Stromal cell of bone marrow (primary cell): ENCODE data around the gene KCNAB1.

Experiments
- DNase-seq: peaks from one replicate; pipeline ENCODE4 v3.0.0-alpha.2; 2012; ENCODE audit warnings: low read depth

KCNAB1 gene

DNA sequence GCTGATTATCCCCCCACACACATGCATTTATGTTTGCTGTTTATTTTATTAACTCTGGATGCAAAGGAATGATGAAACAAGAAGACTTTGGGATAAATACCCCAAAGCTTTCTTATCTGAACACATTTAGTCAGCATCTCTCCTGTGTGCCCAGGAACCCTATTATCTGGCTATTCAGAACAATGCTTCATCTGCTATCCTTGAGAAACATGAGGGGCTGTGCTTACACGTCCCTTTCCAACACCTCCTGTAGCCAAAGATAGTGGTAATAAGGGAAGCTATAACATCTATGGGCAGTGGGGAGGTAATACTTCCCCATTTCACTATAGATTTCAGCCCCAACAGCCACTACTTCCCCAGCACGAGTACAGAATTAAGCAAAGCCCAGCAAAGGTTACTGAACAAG, 339.8 kb downstream of the KCNAB1 start:
- DNase-seq: no peak

DNA sequence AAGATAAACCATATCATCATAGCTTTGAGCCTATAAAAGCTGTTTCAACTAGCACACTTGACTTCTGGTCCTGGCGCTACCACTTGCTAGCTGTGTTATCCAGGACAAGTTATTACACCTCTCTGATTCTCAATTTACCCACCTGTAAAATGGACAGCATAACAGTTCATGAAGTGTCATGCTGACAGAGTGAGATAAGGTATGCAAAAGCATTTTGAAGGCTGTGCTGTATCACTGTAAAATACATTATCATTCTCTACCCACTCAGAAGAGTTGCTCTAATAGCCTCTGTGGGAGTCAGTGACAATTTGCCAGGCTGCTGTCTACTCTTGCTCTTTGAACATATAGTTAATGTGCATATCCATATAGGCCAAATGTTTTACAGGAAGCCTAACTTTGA, 341.5 kb downstream of the KCNAB1 start:
- DNase-seq: no peak

DNA sequence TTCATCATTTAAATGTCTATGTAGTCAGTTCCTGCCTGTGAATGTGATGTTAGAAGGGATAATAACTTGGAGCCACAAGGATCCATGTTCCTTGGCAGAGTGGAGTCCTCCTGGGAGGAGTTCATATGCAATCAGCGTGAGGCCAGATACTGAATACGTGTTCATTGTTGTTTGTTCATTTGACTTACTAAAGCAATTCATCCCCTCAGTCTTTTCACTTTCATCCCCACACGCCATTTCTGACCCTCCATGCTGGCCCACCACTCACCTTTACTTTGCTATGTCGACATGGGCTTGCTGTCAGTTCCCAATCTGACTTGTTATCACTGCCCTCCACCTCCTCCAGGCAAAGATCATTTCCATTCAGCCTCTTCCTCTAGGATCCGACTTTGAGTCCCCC, 342.7 kb downstream of the KCNAB1 start:
- no peak for DNase-seq

DNA sequence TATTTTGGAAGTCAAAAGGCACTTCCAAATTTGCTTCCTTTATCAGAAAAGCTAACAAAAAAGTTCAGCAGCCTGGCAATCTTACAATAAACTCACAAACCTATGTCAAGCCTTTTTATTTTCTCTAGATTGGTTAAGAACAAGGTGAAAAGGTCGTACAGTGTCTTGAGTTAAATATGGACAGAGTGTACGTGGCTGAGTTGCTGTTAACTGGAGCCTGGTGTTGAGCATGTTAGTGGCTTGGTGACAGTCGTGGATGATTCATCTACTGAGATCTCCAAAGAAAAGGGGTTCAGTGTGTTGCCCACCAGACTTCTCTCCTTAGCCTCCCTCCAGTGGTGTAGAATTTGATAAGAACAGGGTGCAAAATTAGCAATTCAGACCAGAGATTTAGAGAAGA, 344.8 kb downstream of the KCNAB1 start:
- DNase-seq: no peak

DNA sequence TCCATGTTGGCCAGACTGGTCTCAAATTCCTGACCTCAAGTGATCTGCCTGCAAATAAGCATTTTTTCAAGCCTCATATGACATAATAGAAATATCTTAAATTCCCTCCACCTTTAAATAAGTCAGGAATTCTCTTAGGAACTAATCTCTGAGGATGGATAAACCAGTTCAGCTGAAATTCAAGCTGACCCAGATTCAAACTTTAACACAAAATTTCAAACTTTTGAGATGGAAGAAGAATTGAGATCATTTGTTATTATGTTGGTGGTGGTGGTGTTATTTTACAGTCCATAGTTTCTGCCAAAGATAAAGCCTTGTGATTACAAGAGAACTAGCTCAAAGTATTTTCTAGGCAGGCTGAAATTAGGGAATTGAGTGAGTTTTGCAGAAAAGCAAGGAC, 349.1 kb downstream of the KCNAB1 start:
- no peak for DNase-seq

DNA sequence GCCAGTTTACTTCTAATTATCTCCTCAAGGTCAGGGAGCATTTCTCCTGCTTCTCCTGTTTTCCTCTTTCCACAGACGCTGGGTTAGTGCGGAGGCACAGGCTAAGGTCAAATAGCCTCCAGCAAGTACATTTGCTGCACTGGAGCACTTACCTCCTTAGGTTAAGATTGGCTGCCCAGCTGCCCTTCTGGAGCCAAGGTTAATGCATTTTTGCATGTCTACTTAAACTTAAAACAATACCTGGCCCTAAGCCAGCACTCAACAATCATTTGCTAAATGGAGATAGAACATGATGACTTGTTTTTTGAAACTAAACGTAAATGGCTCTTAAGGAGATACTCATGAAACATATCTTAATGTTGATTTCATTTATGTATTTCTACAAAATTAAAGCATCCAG, 351.1 kb downstream of the KCNAB1 start:
- no peak for DNase-seq

DNA sequence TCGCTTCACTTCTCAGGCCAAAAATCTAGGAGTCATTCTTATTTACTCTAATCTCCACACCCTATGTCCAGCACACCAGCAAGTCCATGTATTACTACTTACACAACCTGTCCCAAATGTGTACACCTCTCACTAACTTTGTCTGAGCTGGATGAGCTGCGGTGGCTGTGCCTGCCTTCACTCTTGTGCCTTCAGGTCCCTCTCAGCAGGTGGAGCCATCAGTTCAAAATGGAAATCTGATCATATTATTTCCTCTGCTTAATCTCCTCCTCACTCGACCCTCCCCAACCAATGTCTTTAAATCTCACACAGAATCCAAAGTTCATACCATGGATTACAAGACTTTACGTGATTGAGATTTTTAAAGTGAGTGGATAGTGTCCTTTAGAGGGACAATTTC, 351.8 kb downstream of the KCNAB1 start:
- no peak for DNase-seq

DNA sequence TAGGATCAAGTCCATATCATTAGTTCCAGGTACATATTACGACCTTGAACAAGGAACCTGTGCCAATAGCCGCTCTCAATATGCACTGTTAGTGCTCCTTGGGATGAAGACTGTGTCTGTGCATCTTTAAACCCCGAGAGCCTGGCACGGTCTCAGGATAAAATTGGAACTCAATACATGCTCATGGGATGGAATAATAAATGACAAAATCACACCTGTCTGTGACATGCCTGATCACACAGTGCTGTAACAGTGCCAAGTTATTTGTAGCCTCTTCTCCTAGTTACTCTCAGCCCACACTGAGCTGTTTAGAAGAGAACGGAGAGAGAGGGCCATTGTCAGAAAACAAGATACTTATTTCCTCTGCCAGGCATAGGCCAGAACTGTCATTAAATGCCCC, 352.3 kb downstream of the KCNAB1 start:
- DNase-seq: no peak

DNA sequence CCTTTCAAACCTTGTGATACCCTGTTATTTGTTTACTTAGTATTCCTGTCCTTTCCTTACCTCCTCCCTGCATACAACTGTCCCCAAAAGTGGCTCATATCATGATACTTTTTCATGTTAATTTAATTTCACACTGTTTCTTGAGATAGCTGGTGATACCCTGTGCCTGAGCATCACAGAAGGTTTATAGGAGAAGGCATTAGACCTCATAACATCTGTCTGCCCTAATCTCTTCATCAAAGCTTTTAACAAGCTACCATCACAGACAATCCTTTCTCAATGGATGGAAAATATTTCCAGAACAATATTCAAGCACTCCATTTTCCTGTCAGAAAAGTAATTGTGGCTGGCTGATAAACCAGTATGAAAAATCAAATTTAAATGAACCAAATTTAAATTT, 353.0 kb downstream of the KCNAB1 start:
- no peak for DNase-seq

DNA sequence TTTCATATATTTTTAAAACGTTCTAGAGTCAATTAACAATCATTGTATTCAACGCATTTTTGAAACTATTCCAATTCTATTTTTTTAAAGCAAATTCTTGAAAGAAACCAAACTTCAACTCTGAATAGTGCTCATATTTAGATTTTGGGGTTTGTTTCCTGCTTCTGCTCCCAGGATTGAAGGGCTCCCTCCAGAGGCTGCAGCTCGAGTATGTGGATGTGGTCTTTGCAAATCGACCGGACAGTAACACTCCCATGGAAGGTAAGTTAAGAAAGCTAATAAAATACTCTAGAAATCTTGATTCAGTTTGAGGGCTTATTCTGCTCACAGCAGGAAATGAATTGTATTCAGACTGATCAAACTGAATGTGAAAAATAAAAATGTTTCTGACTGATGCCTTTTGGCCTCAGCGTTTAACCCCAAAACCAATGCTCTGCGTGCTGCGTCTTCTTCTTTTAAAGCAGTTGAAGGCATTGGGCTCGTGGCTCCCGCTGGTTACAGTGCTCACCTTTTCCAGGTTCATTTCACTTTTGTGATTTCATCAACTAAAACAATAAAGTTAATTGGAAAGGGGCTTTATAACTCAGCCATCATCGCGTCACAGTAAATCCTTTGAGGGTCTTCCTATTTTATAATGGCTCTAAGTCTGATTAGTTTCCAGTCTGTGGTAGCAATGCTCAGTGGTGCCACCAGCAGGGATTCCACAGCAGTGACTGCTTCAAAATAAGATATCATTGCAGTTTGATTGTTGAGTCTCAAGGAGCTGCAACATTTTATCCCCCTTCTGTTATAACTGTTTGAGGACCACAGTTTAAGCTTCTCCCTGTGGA, 354.4 kb downstream of the KCNAB1 start:
- no peak for DNase-seq

DNA sequence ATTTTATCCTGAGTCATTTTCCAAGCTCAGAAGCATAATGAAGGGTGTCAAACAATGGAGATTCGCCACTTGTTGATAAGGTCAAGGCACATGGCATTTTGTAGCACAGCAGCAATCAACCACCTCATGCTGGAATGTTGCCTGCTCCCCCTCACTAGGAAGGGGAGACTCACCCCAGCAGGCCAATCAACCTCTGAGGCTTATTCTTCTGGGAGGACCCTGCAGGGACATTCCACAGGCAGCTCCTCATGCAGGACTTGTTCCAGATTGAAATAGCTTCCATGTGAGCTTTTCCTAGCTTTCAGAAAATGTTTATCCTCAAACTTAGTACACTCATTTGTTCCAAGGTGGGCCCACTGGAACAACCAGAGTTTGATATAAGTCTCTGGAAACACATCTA, 356.9 kb downstream of the KCNAB1 start:
- DNase-seq: peak; percentile 41

DNA sequence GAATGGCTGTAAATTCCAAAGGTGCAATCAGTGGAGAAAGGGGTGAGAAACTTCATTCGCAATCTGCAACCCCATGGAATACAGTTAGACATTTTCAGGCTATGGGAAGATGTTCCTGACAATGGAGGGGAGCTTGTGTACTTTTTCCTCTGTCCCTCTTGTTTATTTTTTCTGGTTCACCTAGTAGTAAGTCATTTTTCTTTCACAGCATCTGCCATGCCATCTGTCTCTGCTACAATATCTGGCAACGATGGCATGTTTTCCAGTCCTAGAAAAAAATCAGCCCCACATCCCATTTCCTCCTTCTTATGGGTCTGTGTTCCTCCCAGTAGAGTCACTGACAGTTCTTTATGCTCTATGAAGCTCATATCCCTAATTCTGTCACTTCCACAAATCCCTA, 358.5 kb downstream of the KCNAB1 start:
- no peak for DNase-seq

DNA sequence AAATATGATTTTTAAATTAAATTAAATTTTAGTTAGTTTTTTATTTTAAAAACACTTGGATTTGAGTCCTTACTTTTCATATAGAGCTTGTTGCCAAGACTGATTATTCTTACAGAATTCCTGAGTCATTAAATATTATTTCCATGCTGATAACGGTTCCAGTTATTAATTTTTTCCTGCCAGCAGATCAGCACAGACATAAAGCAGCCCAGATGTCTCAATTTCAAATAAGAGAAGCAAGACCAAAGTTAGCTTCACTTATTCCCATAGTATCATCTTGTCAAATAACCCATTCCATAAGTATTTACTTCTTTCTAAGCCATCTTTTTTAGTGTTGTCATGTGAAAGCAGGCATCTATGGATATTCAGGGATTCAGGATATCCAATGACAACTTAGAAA, 359.2 kb downstream of the KCNAB1 start:
- DNase-seq: no peak

DNA sequence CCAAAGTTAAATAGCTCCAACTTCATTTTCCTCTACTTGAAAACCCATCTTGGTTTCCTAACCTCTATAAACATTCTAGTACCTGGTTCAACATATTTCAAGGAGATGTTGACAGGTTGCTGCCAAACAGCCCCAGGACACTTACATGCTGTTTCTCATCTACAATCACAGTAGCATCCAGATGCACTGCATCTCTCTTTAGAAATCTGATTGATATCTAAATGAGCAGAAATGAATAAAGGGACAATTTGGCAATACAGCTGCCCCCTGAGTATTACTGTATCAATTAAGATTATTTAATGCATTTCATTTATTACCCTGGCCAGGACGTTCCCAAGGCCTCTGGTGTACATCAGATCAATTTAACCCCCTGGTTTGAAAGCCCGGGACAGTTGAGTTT, 360.6 kb downstream of the KCNAB1 start:
- no peak for DNase-seq

DNA sequence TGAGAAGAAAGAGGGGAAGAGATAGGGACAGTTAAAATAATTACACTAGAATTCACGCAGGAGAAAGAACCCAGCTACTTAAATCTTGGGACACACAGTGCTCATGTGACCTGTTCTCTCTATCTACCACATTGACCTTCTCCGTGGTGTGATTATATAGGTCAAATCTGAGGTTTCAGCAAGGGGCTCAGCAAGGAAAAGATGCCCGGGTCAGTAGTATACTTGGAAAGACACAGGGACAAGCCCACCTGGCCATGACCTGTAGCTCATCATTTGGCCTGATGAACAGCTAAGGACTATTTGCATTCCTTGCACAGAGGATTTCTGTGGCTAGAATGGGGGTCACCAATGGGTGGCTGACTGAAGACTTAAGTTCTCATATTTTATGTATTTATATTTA, 362.6 kb downstream of the KCNAB1 start:
- no peak for DNase-seq

DNA sequence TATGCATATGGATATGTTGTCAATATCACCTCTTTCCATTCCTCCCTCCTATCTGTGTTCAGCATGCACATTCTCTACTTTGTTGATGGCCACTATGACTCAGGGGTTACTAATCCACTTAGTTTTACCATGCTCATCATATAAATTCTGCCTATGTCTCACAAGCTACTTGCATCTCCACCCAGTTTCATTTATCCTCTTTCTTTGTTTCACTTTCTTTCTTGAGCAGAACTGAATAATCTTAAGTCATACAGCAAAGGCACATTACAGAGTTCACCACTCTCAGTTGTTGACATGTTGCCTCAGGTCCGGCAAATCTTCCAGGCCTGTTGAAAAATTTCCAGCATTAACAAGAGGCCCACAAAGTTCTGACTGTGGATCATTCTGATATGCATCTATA, 363.0 kb downstream of the KCNAB1 start:
- peak; percentile 70 for DNase-seq

DNA sequence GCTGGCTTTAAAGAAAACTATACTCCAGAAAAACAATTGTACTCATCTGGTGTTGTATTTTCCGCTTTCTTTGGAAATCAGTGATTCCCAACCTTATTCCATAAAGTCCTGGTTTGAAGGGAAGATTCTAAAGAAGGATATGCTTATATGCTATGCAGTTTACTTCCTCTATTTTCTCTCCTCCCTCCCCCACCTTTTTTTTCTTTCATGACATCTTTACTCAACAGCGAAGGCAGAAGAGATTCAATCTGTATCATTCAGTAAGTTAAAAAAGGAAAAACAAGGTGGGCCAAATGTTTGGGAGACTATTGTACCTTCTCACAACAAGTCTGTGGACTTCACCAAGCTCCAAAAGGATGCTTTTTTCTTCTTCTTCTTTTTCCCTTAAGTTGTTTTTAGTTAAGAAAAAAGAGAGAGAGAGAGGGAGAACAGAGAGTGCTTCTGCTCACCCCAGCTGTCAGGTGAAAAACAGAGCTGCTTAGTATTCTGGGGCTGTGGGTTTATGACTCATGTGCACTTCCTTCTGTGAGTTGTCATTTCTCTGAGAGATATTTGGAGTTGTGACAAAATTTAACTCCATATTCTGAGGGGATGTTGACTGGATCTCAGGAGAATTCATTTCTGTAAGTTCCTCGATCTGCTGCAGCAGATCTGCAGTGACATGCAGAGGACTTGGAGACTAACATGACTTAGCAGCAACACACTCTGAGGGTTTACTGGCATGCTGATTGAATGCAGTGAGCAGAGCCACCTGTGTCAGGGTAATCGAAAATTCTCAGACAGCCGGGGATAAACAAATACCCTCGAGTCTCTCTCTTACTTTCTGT, 363.8 kb downstream of the KCNAB1 start:
- no peak for DNase-seq

DNA sequence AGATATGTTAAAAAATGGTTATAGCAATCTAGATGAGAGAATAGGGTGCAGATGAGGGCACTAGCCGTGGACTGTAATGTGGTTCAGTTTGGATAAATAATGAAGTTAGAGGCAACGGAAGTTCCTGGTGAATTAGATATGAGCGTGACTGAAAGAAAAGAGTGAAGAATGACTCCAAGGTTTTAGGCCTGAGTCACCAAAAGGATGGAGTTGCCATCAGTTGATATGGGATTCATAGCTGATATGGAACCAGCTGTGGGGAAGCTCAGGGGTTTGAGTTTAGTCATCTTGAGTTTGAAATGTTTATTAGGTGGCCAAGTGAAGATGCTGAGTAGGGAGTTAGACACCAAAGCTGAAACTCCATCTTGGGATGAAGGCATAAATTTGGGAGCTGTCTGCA, 368.4 kb downstream of the KCNAB1 start:
- DNase-seq: no peak

DNA sequence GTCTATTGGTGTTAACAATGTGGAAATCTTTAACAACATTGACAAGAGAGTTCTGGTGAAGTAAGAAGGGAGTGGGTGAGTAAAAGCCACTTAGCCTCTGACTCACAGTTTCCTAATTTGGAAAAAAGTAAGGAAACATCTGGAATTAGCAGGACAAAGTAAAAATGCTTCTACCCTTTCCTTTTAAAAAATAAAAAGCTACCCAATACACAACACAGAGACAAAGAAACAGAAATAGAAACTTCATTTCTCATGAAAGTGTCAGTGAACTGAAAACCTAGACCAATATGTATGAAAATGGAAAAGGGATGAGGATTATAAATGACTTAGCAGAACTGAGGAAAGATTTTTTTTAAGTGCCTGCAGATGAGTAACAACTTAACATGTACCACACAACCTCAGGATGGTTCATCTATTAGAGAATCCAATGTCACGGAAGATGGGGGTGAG, 369.1 kb downstream of the KCNAB1 start:
- DNase-seq: peak; percentile 64

DNA sequence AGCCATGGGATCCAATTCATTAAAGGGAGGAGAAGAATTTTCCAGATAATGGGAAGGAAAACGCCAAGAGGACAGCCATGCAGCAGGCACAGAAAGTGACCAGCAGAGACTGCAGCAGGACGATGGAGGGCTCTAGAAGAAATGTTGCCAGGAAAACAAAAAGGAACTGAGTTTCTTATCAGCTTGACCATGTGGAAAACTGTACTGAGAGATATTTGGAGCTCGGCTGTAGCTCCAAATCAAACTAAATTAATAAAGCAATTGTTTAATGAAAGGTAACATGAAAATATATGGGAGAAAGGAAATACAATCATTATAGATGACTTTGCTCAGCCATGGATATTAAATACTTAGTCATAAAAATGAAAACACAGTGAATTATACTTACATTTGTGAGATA, 370.8 kb downstream of the KCNAB1 start:
- DNase-seq: no peak

DNA sequence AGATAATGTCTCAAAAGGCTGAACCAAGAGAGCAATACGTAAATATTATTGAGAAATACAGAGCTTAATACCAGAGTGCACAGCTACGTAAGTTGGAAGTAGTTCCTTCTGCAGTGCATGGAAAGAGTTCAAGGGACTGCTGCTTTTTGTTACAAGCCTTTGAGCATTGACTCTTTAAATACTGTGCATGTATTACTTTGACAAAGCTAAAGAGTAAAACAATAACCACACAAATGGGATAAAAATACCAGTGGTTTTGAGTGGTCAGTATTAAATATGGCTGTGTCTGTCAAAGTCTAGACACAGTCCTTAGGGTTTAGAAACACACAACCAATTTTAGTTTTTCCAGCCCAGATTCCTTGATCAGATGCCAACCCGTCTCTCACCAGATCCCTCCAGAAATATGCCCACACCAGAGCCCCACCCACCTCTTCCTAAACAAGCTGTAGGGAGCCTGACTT, 372.5 kb downstream of the KCNAB1 start:
- no peak for DNase-seq

DNA sequence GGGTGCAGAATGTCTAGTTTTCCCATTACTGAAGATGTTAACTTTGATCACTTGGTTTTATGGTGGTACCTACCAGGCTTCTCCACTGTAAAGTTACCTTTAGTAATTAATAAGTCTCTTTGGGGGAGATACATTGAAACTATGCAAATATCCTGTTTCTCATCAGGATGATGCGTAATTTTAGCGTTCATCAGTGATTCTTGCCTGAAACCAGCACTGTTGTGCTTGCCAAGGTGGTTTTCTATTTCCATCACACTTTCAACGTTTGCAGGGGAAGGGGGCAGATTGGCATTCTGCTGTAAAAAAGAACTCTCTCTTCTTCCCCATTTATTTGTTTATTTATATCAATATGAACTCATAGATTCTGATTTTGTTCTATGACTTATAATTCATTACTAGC, 373.5 kb downstream of the KCNAB1 start:
- no peak for DNase-seq

DNA sequence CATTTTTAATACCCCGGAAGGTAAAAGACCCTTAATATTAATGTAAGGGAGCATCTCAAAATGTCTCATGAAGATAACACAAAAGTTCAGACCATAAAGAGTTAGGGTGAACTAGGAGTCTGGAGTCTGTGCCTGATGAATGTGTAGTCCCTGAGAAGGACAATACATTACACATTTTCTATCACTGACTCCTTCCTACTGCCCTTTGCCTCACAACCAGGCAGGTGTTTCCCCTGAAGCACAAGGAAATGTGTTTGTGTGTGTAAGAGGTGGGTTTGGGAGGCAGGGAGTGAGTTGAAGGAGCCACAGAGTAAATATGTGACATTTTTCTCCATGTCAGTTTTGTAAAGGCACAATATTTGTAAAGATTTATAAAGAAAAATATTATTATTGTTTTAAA, 375.4 kb downstream of the KCNAB1 start:
- no peak for DNase-seq
